ENCODE results near the gene GBX1.
A peak's percentile ranks its signal among the peaks of the same experiment; 100 is the strongest.

GBX1 gene

GRCh38 chr7:151110941-151111645 lies 56.4 kb downstream of the GBX1 start:
- DNase-seq = peak; percentile 88

- DNase-seq = no peak
Measured at GRCh38 chr7:151110236-151110940, 57.1 kb downstream of the GBX1 start.

GRCh38 chr7:151109094-151110048 lies 58.1 kb downstream of the GBX1 start:
- peak; percentile 26 for DNase-seq

GRCh38 chr7:151107882-151108281 lies 59.6 kb downstream of the GBX1 start:
- no peak for DNase-seq

GRCh38 chr7:151104411-151105235 lies 62.9 kb downstream of the GBX1 start:
- no peak for DNase-seq

GRCh38 chr7:151103973-151104372 lies 63.5 kb downstream of the GBX1 start:
- no peak for DNase-seq

GRCh38 chr7:151102991-151103390 lies 64.5 kb downstream of the GBX1 start:
- no peak for DNase-seq

GRCh38 chr7:151101621-151102396 lies 65.7 kb downstream of the GBX1 start:
- no peak for DNase-seq

GRCh38 chr7:151100921-151101320 lies 66.6 kb downstream of the GBX1 start:
- no peak for DNase-seq

- no peak for DNase-seq
Measured at GRCh38 chr7:151099486-151100211, 67.8 kb downstream of the GBX1 start.

Measured in hematopoietic multipotent progenitor cell treated with erythropoietin and hydrocortisone succinate and interleukin-3 and kit ligand, for 6 days (in vitro differentiated cells).